ENCODE measurements around the gene AXIN2.

Gene AXIN2, protein sequence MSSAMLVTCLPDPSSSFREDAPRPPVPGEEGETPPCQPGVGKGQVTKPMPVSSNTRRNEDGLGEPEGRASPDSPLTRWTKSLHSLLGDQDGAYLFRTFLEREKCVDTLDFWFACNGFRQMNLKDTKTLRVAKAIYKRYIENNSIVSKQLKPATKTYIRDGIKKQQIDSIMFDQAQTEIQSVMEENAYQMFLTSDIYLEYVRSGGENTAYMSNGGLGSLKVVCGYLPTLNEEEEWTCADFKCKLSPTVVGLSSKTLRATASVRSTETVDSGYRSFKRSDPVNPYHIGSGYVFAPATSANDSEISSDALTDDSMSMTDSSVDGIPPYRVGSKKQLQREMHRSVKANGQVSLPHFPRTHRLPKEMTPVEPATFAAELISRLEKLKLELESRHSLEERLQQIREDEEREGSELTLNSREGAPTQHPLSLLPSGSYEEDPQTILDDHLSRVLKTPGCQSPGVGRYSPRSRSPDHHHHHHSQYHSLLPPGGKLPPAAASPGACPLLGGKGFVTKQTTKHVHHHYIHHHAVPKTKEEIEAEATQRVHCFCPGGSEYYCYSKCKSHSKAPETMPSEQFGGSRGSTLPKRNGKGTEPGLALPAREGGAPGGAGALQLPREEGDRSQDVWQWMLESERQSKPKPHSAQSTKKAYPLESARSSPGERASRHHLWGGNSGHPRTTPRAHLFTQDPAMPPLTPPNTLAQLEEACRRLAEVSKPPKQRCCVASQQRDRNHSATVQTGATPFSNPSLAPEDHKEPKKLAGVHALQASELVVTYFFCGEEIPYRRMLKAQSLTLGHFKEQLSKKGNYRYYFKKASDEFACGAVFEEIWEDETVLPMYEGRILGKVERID

DNA sequence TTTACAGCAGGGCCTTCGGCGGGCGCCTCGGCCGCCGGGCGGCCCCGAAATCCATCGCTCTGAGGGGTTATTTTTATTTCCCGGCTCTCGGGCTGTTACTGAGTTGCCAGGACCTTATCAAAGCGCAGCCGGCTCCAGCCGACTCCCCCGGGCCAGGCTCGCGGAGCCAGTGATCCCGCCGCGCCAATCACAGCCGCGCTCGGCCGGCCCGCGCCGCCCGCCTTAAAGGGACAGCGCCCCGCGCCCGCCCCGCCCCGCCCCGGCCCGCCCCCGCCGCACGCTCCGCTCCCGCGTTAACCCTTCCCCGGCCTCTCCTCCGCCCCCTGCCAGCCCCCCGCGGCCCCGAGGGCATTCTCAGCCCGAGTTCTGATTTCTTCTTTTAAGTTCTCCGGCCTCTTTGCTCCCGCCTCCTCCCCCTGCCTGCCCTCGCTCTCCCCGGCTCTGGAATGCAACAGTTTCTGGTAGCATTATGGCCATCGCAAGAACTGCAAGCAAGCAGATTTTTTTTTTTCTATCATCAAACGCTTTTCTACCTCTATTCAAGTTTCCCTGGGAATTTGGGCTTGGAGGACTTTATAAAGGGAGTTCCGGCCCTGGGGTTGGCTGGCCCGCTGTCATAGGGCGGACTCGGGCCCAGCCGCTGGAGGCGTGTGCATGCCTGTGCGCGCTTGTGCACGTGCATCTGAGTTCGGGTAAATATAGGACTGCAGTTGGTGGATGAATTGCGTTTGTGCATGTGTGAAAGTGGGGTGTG is at the start of gene AXIN2:
Gene AXIN2, minus strand, starts transcription at position 197 of the 754 bp plus-strand sequence. CDS start 3,028 bp downstream, outside the sequence.
- DNase-seq = peak; percentile 82

DNA sequence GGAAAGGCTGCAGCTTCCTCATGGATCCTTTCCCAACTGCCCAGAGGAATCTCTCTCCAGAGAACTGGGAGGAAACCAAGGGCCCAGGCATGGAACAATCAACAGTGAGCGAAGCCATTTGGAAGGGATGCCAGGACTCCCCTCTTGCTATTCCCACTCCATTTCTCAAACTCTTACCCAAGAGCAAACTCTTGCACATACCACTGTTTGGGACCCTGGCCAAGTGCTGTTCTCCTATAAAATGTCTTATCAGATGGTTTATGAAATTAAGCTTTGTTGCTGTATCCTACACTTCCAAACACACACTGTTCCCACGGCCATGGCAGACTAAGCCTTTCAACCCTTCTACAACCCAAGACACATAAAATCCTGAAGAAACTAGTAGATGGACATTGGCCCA is 48.3 kb upstream of the AXIN2 start:
- DNase-seq = no peak

DNA sequence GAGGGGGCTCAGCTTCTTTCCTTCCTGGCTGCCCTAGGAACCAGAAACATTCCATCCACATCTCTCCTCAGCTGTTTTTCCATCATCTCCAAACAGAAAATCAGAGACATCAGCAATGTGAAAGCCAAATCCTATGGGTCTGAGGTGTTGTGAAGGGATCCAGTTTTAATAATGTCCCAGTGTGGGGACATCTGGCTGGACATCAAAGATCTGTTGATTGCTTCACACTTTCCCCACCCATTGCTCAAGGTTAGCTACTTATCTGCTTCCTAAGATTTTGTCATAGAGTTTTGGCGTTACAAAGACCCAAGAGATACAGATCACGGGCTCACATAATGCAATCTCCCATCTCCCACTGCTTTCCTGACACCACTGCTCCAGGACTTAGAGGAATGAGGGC is 47.8 kb upstream of the AXIN2 start:
- DNase-seq = no peak

DNA sequence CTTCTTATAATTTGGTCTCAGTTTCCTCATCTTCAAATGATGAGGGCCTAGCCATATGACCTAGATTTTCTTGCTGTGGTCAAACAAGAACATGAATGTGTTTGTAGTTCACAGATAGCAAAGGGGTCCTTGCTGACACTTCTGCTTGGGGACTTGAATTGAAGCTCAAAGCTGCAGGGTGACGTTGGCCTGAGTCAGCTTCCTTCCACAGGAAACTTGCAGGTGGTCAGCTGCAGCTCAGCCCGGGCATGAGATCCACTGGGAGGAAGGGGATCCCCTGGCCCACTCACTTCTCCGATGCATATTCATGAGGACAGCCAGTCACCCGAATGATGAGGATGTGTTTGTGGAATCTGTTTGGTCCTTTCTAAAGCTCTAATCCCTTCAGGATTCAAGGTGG is 42.6 kb upstream of the AXIN2 start:
- DNase-seq = no peak

DNA sequence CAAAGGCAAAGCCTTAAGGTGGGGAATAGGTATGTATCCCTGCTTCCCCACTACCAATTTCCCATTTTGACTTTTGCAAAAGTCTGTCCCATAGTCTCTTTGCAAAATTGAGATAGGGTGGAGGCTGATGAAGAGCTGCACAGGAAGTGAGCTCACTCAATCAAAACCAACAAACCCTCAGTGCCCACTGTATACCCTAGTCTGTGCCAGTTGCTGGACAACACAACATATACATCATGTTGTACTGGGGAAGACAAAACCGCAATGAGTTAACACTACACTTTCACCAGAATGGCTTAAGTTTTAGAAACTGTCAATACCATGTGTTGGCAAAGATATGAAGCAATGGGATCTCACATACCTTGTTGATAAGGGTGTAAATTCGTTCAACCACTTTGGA is 40.4 kb upstream of the AXIN2 start:
- DNase-seq = no peak

DNA sequence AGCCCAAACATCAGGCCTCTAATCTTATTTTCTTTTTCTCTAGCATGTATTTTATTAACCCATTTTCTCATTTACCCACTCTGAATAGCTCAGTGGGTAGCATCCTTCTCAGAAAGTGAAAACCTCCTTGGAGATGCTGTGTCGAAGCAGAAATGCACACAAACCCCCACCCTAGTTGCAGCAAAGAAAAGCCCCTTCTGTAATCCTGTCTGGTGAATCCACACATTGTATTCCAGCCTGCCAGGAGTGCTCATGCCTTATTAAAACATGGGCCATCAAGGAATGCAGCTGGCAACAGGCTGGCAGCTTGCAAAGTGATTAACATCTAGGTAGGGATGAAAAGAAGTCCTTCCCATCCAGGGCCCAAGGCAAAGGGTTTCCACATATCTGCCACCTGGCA is 39.7 kb upstream of the AXIN2 start:
- DNase-seq = no peak

DNA sequence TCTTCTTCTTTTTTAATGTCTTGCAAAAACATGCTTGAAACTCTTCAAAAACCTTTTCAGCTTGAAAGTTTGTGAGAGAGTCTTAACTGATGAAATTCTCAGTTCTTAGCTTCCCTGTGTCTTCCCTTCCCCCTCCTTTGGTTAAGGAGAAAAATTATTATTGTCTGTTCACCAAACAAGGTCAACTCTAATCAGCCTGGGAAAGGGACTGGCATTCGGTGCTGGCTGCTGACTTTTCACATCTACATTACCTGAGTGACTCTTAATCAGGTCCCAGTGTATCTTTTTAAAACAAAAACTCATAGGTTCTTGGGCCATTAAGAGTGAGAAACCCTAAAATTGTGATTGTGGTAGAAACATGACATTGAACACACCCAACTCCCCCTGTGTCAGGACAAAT is 39.1 kb upstream of the AXIN2 start:
- no peak for DNase-seq

DNA sequence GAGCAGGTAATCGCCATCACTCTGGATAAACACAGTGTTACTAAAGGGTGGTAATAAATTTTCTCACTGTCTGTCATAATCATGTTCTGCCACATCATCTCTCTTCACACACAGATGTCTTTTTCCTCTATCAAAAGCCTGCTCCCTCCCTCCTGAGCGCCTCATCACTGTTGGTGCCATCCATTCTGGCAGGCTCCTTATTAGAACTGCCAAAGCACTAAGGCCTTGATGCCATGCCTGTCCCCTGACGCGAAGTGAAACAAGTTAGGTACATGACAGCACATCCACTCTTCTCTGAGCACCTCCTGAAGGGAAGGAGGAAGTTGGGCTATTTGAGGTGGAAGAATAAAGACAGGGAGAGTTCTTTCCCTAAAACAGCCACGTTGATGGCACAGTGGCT is 38.2 kb upstream of the AXIN2 start:
- DNase-seq = no peak

DNA sequence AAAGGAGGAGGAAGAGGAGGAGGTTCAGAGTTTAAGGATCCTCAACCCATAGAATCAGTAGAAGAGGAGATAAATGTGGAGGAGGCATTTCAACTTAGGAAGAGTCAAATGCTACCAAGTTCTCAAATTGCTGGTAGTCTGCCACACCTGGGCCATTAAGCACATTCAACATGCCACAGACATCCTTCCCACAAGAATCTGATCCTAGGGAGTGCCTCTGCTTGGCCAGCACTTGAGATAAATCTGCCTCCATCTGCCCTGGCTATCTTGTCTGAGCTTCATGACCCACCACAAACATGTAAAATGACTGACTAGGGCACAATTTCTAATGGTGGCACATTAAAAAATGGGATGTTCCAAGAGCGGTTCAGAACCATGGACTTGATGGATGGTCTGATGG is 37.3 kb upstream of the AXIN2 start:
- DNase-seq = no peak

DNA sequence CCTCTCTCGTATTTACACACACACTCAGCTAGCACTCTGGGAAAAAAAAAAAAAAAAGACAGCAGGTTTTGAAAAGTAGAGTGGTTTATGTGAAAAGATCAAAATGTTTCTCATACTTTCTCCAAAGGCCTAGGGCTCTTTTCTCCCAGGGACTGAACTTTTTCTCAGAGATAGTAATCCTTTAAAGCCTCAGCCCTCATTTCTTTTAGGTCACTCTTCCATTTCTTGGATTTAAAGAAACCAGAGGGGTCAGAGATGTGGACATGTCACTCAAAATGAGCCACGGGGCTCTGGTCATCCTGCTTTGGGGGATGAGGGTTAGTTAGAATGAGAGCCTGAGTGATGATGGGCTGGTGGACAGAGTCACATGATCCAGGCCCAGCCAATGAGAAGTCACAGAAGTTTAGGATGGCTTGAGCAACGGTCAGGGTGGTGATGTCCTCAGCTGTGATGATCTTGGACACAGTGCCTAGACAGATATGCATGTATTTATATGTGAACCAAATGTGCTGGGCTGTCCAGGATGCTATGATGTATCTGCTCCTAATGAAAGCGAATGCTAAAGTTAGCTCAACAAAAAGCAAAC is 33.7 kb upstream of the AXIN2 start:
- no peak for DNase-seq

DNA sequence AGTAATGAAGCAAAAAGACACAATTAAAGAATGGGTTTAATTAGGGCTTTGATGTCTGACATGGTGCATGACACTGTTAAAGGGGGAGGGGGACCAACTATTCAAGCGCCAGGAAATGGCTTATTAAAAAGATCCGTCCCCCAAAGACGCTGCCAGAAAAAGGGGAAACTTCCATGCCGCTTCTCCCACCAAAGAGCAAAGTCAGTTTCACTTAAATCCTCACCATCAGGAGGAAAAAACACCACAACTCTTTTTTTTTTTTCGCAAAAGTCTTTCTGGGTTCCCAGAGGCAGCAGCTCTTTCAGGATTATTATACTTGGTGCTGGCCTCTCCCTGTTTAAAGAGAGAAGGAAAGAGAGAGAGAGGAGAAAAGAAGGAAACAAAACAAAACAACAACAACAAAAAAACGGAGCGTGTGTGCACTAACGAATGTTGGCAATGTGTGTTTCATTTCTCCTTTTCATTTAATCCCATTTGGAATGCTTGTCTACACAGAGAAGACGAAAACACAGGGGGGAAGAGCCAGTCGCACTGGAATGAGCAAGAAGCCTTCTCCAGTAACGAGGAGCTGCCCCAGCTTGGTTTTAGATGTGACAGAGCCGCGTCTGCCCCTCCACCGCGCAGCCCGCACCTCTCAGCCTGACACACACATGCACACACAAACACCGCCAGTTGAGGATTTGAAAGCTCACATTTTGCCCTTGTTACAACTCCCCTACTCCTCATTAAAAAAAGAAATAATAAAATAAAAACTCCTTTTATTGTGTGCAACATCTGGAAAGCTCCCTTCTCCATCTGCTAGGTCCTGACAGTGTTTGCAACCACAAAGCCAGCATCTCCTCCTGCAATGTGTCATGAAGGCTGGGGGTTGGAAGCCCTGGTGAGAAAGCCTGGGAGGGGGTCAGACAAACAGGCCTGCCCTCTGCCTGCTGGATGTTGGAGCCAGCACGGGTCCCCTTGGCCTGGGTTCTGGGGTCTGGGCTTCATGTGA is 32.7 kb upstream of the AXIN2 start:
- no peak for DNase-seq

DNA sequence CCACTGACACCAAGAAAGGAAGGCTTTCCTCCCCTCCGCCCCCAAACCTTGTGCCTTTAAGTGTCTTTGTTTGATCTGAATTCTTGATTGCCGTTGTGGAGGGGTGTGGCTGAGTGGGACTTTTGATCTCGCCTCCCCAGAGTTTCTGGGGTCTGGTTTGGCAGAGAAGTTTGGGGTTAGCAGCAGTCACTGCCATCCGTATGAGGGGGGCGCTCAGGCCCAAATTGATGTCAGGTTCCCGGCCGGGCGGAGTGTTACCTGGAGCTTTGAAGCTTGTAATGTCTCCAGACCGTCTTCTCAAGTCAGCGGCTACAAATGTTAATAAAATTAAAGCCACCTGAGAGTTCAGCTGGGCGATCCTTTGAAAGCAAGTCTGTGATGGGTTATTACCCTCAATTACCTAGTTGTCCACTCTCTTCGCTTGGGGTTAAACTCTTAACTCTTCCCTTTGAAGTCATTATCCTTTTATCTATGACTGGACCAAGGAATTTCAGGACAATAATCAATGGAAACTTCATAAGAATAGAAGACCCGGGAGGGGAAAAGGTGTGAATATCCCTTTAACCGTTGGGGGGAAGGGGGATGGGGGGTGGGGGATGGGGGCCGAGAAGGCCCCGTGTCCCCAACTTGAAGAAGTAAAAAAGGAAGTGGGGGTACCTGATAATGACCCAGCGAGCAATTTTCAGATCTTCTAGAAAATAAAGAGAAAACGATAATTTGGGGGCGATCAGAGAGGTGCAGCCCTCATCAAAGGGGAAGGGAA is 31.8 kb upstream of the AXIN2 start:
- DNase-seq = no peak

DNA sequence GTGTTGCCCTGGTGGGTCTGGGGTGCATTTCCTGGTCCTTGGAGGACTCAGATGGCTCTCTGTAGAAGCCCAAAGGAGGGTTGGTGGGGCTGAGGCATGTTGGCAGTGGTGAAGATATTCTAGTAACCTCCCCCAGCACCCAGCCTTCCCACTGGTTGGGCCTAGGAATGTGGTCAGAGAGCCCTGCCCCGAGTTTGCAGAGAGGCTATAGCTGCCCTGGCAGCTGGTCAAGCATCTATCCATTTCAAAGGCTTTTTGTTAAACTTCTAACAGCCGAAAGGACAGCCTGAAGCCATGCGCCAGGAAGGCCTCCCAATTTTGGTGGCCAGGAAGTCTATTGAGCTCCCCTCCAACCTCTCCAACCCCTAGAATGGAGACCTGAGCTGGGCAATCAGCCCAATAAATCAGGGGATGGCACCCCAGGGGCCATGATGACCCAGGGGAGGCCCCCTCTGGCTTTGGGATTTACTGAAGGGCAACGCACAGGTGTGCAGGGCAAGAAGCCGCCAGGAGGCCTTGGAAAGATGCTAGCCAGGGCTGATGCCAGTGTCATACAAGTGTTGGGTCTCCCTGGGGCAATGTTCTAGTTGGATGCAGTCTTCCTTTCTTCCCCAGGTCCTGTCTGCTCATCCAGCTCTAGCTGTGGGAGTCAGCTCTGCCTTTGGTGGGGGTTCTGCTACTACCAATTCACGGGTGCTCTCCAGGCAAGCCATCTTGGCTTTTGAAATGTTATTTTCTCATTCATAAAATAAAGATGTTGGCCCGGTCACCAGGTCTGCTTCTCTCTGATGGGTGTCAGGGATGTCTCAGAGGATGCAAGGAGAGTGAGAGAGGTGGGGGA is 30.9 kb upstream of the AXIN2 start:
- no peak for DNase-seq

DNA sequence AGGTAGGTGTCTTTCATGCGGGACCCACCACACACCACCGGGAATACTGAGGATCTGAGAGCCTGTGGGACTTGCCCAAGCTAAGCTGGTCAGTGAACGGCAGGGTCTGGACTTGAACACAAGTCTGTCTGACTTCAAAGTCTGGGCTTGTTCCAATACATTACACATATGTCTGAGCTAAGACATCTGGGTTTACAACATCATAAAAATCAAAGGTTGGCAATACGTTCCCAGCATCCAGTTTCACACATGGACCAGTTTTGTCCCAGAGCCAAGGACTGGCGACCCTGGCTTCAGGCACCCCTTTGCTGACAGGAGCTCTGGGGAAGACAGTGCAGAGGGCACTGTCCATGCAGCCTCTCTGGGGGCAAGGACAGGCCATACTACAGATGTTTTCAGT is 27.9 kb upstream of the AXIN2 start:
- DNase-seq = no peak

DNA sequence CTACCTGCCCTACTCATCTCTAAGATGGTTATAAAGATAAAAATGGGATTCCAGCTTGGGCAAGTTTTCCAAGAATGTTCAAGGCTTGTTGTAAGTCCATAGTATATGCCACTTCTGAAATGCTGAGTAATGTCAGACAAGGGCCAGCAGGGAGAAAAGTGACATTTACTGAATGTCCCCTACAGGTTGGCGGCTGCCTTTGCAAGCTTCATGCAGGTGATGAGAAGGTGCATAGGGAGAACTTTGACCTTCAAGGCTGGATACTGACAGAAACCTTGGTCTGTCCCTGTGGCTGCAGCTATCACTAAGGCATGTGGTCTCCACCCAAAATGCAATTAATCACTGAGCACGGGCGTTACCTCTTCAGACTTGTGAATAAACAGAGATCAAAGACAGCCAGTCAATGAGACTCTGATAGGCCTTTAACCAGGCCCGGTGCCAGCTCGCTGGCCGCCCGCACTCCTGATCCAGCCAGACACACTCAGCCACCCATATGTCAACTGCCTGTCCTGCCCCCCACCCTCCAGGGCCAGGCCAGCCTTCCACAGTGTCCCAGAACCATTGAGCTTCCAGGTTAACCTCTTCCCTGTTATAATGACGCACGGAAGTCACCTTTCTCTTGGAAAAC is 26.8 kb upstream of the AXIN2 start:
- no peak for DNase-seq

DNA sequence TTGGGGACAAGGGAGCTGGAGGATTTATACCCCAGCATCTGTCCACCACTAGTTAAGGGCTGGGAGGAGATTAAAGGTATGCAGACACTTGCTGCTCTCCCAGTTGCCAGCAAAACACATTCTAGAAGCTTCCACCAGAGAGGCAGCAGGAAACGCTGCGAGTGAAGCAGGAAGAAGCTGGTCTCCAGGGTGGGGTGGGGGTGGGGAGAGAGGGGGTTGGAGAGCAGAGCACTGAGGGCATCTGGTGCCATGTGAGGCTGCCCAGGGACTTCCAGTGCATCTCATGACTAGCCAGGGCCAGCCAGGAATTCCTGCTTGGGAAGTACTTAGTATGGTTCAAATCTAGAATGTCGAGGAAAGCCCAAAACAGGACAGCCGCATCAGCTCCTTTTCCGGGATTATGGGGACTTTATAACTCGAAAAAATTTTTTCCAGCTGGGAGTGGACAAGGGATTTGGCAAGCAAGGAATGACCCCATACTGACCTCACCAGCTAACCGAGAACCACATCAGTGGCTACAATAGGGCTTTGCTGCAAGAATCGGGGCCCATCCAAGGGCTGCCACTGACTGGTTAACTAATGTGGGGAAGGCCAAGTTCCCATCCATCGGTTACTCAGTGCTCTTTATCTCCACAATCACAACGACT is 26.2 kb upstream of the AXIN2 start:
- no peak for DNase-seq

DNA sequence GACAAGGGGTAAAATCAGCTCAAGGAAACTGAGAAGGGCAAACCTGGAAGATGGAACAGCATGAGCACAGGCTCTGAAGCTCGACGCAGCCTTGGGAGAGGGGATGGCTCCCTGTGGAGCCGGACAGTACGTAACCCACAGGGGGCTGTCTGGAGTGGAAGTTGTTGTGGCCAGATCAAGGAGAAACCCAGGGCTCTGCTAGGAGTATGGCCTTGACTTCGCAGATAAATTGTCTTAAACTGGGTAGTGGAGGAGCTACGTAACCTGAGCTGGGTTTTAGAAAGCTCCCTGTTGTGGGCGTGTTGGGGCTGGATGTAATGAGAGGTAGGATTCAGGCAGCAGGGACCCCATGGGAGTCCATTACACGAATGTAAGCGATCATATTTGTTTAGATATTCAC is 25.5 kb upstream of the AXIN2 start:
- DNase-seq = no peak

DNA sequence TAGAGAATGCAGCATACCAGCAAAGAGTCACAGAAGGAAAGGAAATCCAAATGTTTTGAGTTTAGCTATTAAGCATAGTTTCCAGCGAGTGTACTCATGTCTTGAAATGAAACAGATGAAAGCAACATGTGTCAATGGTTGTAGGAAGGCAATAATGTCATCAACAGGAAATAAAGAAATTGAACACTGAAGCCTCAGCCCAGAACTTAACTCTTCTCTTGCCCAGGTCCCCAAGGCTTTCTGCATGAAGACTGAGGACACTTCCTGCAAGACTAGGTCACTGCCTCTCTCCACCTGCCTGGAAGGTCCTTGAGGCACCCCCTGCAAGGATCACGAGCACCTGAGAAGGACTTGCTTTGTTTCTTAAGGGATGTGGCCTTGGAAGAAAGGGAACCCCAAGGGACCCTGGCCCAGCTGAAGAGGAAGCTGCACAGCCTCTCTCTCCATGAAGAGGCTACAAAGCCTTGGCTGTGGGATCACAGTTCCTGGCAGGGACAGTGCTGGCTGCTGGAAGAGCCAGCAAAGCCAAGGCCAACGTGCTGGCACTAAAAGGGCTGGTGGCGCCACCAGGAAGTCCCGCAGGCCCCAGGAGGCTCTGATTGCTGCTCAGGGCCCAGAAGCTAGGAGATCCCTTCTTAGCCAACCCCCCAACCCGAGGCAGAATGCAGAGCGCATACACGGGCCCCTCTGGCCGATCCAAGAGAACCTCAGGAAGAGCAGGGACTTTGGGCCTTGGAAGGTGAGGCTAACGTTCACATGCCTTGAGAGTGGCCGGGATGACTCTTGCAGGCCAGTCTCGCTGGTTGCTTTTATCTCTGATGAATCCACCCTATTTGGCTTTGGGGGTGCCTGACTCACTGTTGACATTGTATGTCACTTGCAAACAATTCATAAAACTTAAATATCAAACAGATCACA is 23.4 kb upstream of the AXIN2 start:
- DNase-seq = no peak
